Measurements from ENCODE around the gene WDR49. TPM values are rescaled to one million over a fixed set of nuclear protein-coding genes. Genes with fewer than 3 reads are reported as not detected.

The WDR49 gene
- total RNA-seq, 4 donors from 2014 or later: not detected

GRCh38 chr3:167453815-167454214 is 199.9 kb downstream of the WDR49 start:
- H3K27me3 ChIP-seq: no peaks in the 10 kb centered on the region
- H3K4me3 ChIP-seq: no peak overlapping the region
- H3K4me1 ChIP-seq: no peaks in the 10 kb centered on the region
- no peaks in the 10 kb centered on the region for H3K9me3 ChIP-seq
- TF ChIP-seq, protein P1, sequence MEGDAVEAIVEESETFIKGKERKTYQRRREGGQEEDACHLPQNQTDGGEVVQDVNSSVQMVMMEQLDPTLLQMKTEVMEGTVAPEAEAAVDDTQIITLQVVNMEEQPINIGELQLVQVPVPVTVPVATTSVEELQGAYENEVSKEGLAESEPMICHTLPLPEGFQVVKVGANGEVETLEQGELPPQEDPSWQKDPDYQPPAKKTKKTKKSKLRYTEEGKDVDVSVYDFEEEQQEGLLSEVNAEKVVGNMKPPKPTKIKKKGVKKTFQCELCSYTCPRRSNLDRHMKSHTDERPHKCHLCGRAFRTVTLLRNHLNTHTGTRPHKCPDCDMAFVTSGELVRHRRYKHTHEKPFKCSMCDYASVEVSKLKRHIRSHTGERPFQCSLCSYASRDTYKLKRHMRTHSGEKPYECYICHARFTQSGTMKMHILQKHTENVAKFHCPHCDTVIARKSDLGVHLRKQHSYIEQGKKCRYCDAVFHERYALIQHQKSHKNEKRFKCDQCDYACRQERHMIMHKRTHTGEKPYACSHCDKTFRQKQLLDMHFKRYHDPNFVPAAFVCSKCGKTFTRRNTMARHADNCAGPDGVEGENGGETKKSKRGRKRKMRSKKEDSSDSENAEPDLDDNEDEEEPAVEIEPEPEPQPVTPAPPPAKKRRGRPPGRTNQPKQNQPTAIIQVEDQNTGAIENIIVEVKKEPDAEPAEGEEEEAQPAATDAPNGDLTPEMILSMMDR (IDR thresholded peaks at IDR 0.05): no peak
- TF ChIP-seq POLR2AphosphoS5 (IDR thresholded peaks at IDR 0.05) (no peak), POLR2A (IDR thresholded peaks at IDR 0.05) (no peak), EP300 (IDR thresholded peaks at IDR 0.05) (no peak)
- no peak for DNase-seq (ENCODE audit: low spot score in 2 of 2)
- no peak overlapping the region for H3K27ac ChIP-seq
- 77% methylated on average over 2 of the region's 2 CpGs for WGBS
- no peaks in the 10 kb centered on the region for H3K36me3 ChIP-seq

- no peak overlapping the region for H3K27ac ChIP-seq
- TF ChIP-seq POLR2A (IDR thresholded peaks at IDR 0.05) (no peak), POLR2AphosphoS5 (IDR thresholded peaks at IDR 0.05) (no peak), EP300 (IDR thresholded peaks at IDR 0.05) (no peak)
- TF ChIP-seq, protein P1 (IDR thresholded peaks at IDR 0.05): no peak
- H3K4me1 ChIP-seq: no peaks in the 10 kb centered on the region
- H3K9me3 ChIP-seq: no peaks in the 10 kb centered on the region
- DNase-seq (ENCODE audit: low spot score in 2 of 2): no peak
- no peaks in the 10 kb centered on the region for H3K27me3 ChIP-seq
- H3K4me3 ChIP-seq: no peak overlapping the region
- WGBS: 97% methylated on average over 1 of the region's 1 CpG
- no peaks in the 10 kb centered on the region for H3K36me3 ChIP-seq
These were observed 202.5 kb downstream of the WDR49 start for GRCh38 chr3:167451282-167451681.

GRCh38 chr3:167450675-167451074 is 203.1 kb downstream of the WDR49 start:
- H3K27ac ChIP-seq: no peak overlapping the region
- 84% methylated on average over 2 of the region's 2 CpGs for WGBS

GRCh38 chr3:167450195-167450594 is 203.5 kb downstream of the WDR49 start:
- no peak overlapping the region for H3K4me3 ChIP-seq
- no peak overlapping the region for H3K27ac ChIP-seq
- H3K36me3 ChIP-seq: no peaks in the 10 kb centered on the region
- H3K4me1 ChIP-seq: no peaks in the 10 kb centered on the region
- 86% methylated on average over 5 of the region's 5 CpGs for WGBS
- no peak for TF ChIP-seq EP300 (IDR thresholded peaks at IDR 0.05)
- TF ChIP-seq, protein P1 (IDR thresholded peaks at IDR 0.05): no peak
- no peak for TF ChIP-seq POLR2AphosphoS5 (IDR thresholded peaks at IDR 0.05)
- no peak for TF ChIP-seq POLR2A (IDR thresholded peaks at IDR 0.05)
- no peaks in the 10 kb centered on the region for H3K27me3 ChIP-seq
- no peak for DNase-seq (ENCODE audit: low spot score in 2 of 2)
- H3K9me3 ChIP-seq: no peaks in the 10 kb centered on the region

More at GRCh38 chr3:167450675-167451074, 203.1 kb downstream of the WDR49 start:
- no peak for DNase-seq (ENCODE audit: low spot score in 2 of 2)
- Histone ChIP-seq H3K4me3 (no peak overlapping the region), H3K4me1 (no peaks in the 10 kb centered on the region), H3K27me3 (no peaks in the 10 kb centered on the region), H3K36me3 (no peaks in the 10 kb centered on the region), H3K9me3 (no peaks in the 10 kb centered on the region)
- no peak for TF ChIP-seq POLR2AphosphoS5 (IDR thresholded peaks at IDR 0.05)
- TF ChIP-seq, protein P1 (IDR thresholded peaks at IDR 0.05): no peak
- TF ChIP-seq EP300 (IDR thresholded peaks at IDR 0.05): no peak
- no peak for TF ChIP-seq POLR2A (IDR thresholded peaks at IDR 0.05)

DNA sequence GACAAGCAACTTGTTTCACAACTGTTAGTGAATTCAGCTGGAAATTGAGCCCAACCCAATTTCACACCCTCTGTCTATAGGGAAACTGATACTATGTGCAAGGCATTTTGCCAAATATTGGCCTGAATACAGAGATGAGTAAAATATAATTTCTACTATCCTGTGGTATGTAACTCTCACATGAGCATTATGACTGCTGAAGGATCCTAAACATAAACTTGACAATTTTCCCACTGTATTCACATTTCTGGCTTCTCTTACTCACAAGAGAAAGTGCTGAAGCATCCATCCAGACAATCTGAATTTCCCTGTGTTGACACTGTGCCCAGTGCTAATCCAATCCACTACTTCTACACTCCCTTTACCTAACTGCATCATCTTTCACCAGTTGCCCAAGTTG is 208.3 kb downstream of the WDR49 start:
- TF ChIP-seq EP300 (IDR thresholded peaks at IDR 0.05) (no peak), POLR2AphosphoS5 (IDR thresholded peaks at IDR 0.05) (no peak), POLR2A (IDR thresholded peaks at IDR 0.05) (no peak)
- TF ChIP-seq, protein P1 (IDR thresholded peaks at IDR 0.05): no peak
- no peak for DNase-seq (ENCODE audit: low spot score in 2 of 2)
- Histone ChIP-seq H3K4me1 (no peaks in the 10 kb centered on the region), H3K36me3 (no peaks in the 10 kb centered on the region), H3K4me3 (no peak overlapping the region), H3K9me3 (no peaks in the 10 kb centered on the region), H3K27me3 (no peaks in the 10 kb centered on the region), H3K27ac (no peak overlapping the region)

All from suprapubic skin (tissue), 4 donors.